Fibroblast of mammary gland (primary cell): ENCODE results near the gene ANKRD63.

Source experiments
- DNase-seq: peaks from one replicate; pipeline ENCODE4 v3.0.0-alpha.2; 2010; ENCODE audit warnings: low read depth
- H3K4me3 ChIP-seq: 2 replicates; pipeline ENCODE4 v1.5.1; 2011; ENCODE audit warnings: low read depth, mild to moderate bottlenecking, low read length, moderate library complexity; ENCODE audit not compliant: control insufficient read depth
- CTCF ChIP-seq: conservative IDR thresholded peaks from 2 replicates; pipeline ENCODE4 v1.5.1; 2011; ENCODE audit warnings: low read depth, low read length, inconsistent platforms; ENCODE audit not compliant: control insufficient read depth, insufficient read depth

ANKRD63 gene

DNA sequence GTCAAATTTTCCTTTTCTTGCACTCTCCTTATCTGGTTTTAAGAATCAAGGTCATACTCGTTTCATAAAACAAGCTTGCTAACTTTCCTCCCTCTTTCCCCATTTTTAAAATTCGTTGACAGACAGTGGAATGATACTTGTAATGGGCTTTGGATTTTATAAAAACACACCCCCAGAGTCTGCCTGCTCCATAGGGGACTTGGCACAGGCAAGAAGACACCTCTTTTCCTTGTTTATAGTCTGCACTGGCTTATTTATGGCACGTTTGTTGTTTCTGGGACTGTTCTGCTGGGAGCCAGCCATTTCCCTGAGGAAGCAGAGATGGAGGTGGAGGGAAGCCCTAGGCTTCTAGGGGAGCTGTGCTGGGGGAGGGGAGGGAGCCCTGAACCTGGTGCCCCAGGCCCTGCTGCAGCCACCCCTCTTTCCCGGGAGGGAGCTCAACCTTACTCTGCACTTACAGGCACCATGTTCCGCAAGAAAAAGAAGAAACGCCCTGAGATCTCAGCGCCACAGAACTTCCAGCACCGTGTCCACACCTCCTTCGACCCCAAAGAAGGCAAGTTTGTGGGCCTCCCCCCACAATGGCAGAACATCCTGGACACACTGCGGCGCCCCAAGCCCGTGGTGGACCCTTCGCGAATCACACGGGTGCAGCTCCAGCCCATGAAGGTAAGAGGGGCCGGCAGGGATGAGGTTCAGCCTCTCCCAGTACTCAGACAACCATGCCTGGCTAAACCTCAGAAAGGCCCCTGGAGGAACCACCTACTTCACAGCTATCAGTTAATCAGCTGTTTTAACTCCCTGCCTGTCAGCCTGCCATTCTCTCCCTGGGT, 18.3 kb downstream of the ANKRD63 start:
- DNase-seq = no peak
- H3K4me3 ChIP-seq = no peak overlapping the region
- TF ChIP-seq CTCF = no peak

DNA sequence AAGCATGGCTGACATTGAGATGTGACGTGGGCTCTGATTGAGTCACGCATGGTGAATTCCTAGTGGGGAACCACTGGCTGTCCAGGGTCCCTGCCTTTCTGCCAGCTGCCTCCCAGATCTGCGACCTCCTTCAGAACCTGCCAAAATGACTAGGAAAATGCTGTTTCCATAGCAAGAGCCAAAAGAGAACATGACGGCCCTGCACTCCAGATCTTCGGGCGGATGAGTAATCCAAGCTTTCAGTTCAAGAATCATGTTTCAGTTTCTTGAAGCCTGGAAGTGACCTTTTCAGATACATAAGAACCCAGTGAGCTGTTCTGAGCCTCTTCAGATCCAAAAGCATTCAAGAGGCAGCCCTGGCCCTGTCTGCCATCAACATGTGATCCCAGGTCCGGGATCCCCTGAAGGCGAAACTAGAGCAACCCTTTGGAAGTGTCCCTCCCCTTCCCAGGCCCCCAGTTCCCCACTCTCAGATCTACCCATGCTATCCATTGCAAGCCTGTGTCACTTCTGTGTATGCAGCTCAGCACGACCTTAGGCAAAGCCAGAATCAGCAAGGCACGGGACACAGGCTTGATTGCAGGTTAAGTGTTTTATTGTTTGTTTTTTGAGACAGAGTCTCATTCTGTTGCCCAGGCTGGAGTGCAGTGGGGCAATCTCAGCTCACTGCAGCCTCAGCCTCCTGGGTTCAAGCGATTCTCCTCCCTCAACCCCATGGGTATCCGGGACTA, 19.7 kb downstream of the ANKRD63 start:
- H3K4me3 ChIP-seq = no peak overlapping the region
- TF ChIP-seq CTCF = no peak
- DNase-seq = peak; percentile 79

- no peak for DNase-seq
- H3K4me3 ChIP-seq = no peak overlapping the region
- no peak for TF ChIP-seq CTCF
Observed at GRCh38 chr15:40259021-40259420, 23.8 kb downstream of the ANKRD63 start.

DNA sequence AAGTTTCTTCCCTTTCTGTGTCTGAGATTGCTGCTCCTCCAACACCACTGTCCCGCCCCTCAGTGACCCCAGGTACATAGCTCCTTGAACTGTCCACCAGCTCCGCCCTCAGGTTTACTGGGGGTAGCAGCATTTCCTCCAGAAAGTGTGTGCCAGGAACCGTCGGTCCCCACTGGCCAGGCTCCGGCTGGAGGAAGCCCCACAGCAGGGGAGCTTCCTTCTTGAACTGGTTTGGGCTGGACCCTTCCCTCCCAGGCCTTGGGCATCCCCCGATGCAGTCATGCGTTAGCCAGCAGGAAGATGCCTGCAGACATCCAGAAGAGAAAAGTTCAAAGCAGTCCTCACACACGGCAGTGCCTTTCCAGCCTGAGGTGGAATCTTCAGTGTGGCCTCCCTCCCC, 24.3 kb downstream of the ANKRD63 start:
- DNase-seq = no peak
- TF ChIP-seq CTCF = no peak
- no peak overlapping the region for H3K4me3 ChIP-seq

DNA sequence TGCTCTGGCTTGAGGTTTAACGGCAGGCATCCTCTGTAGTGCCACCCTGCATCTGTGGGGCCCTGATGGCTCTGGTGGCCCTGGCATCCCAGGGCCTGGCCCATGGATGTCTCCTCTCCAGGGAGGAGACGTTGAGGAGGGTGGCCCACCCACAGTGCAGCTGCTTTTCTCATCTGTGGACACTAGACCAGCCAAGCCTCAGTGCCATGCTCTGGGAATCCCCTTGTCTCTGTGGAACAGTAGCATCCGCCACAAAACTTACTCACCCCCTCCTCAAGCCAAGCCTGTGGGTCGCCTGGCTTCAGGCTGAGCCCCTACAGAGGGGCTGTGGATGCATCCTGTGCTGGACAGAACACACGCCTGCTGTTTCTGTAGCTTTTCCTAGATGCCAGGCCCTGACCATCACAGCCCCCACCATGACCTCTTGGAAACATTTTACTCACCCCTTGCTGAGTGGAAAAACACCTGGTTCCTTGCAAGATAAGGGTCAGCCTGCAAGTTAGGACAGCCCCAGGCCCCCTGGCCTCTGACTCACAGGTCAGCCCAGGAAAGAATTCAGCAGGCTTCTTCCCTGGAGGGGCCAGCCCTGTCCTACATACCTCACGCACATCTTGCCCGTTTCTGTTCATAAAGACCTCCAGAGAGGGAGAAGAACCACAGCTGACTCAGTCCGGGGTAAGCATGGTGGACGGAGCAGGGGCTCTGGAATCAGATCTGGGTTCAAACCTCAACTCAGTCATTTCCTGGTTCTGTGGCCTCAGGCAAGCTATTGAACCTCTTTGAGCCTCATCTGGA, 25.0 kb downstream of the ANKRD63 start:
- DNase-seq = no peak
- H3K4me3 ChIP-seq = no peak overlapping the region
- TF ChIP-seq CTCF = no peak

DNA sequence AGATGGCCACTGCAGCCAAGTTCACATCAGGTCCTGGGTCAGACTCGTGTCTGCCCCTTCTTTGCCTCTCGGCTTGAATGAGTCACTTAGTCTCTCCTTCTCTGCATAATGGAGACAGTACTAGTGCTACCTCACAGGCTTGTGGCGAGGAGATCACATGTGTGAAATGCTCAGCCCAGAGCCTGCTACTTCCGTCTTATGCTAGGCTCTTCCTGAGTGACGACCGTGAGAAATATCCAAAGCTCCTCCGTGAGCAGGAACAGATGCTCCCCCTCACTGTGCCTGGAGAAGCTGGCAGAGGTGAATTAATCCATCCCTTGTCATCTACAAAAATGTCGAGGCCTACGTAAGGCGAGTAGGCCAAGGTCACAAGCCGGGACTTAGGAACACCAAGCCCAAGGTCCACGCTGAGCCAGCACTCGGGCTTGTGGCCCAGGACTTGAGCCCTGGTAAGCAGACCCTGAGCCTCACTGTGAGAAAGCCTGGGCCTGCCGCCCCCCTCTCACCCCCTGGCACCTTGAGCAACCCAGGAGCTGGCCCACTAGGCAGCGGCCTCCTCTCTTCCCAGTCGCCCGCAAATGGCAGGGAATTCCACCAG, 26.1 kb downstream of the ANKRD63 start:
- TF ChIP-seq CTCF = no peak
- DNase-seq = no peak
- H3K4me3 ChIP-seq = no peak overlapping the region
